ENCODE measurements around the gene FGF14. TPM values are rescaled to one million over a fixed set of nuclear protein-coding genes. Genes with fewer than 3 reads are reported as not detected.
"Not testable (repeated sequence)": the region's sequence is repeated elsewhere in the genome, so short reads cannot be mapped to it uniquely, and the experiment has no call there.

Gene FGF14
- total RNA-seq, 1 experiment from 2014 or later = not detected

GRCh38 chr13:102018716-102019115 lies 383.1 kb downstream of the FGF14 start:
- TF ChIP-seq EZH2 (IDR thresholded peaks at IDR 0.05; ENCODE audit: low read length, unreplicated experiment) (no peak), CTCF (conservative IDR thresholded peaks at IDR 0.05; ENCODE audit: low read depth, low read length) (no peak), EZH2phosphoT487 (IDR thresholded peaks at IDR 0.05; ENCODE audit: borderline replicate concordance, low read length) (no peak)
- intact Hi-C loops (cut with micrococcal nuclease) = no loop called here
- Histone ChIP-seq H3K36me3 (ENCODE audit: low read depth, low read length) (no peaks in the 10 kb centered on the region), H3K9ac (ENCODE audit: low read length) (no peak overlapping the region), H3K27ac (ENCODE audit: low read length) (no peak overlapping the region), H3K4me1 (ENCODE audit: insufficient read depth, low read length) (no peaks in the 10 kb centered on the region), H3K79me2 (ENCODE audit: low read length) (no peaks in the 10 kb centered on the region), H3K9me3 (ENCODE audit: low read length) (no peaks in the 10 kb centered on the region), H3K4me3 (ENCODE audit: low read length) (no peak overlapping the region), H3K4me2 (ENCODE audit: low read length) (no peak overlapping the region), H3F3A (ENCODE audit: low read length, unreplicated experiment) (no peaks in the 10 kb centered on the region), H2AFZ (ENCODE audit: low read length) (no peak overlapping the region), H3K9me2 (replicated peaks; ENCODE audit: low read length) (no peaks in the 10 kb centered on the region), H4K20me1 (ENCODE audit: low read length) (no peaks in the 10 kb centered on the region), H3K27me3 (ENCODE audit: low read length) (no peaks in the 10 kb centered on the region)
- BruUV-seq (replicated peaks) = no TSS peak
- POLR2A ChIA-PET (ENCODE audit: unreplicated experiment) = no interaction called here
- CTCF ChIA-PET = no interaction called here
- ATAC-seq (no peak), DNase-seq (no peak)

- no peak overlapping the region for H2AFZ ChIP-seq (ENCODE audit: low read length)
- H3K9ac ChIP-seq (ENCODE audit: low read length) = no peak overlapping the region
- no TSS peak for BruUV-seq (replicated peaks)
- ATAC-seq = no peak
- POLR2A ChIA-PET (ENCODE audit: unreplicated experiment) = no interaction called here
- H3K9me3 ChIP-seq (ENCODE audit: low read length) = no peaks in the 10 kb centered on the region
- peaks cover 10% of the 10 kb centered on the region; the same call in 1 of the 2 replicates for H3K27me3 ChIP-seq (ENCODE audit: low read length)
- H3K9me2 ChIP-seq (replicated peaks; ENCODE audit: low read length) = no peaks in the 10 kb centered on the region
- H3K27ac ChIP-seq (ENCODE audit: low read length) = no peak overlapping the region
- no peaks in the 10 kb centered on the region for H4K20me1 ChIP-seq (ENCODE audit: low read length)
- TF ChIP-seq EZH2phosphoT487 (IDR thresholded peaks at IDR 0.05; ENCODE audit: borderline replicate concordance, low read length) = no peak
- TF ChIP-seq EZH2 (IDR thresholded peaks at IDR 0.05; ENCODE audit: low read length, unreplicated experiment) = no peak
- TF ChIP-seq CTCF (conservative IDR thresholded peaks at IDR 0.05; ENCODE audit: low read depth, low read length) = no peak
- H3K36me3 ChIP-seq (ENCODE audit: low read depth, low read length) = no peaks in the 10 kb centered on the region
- DNase-seq = no peak
- H3K4me2 ChIP-seq (ENCODE audit: low read length) = no peak overlapping the region
- CTCF ChIA-PET = no interaction called here
- no peaks in the 10 kb centered on the region for H3F3A ChIP-seq (ENCODE audit: low read length, unreplicated experiment)
- no peak overlapping the region for H3K4me3 ChIP-seq (ENCODE audit: low read length)
- no peaks in the 10 kb centered on the region for H3K4me1 ChIP-seq (ENCODE audit: insufficient read depth, low read length)
- H3K79me2 ChIP-seq (ENCODE audit: low read length) = no peaks in the 10 kb centered on the region
- intact Hi-C loops (cut with micrococcal nuclease) = no loop called here
Measured at GRCh38 chr13:102017248-102017647, 384.6 kb downstream of the FGF14 start.

GRCh38 chr13:102012299-102013293 lies 389.3 kb downstream of the FGF14 start:
- ChIA-PET CTCF (no interaction called here), POLR2A (ENCODE audit: unreplicated experiment) (no interaction called here)
- no peak for ATAC-seq
- Histone ChIP-seq H3K27ac (ENCODE audit: low read length) (no peak overlapping the region), H3K9me2 (replicated peaks; ENCODE audit: low read length) (no peaks in the 10 kb centered on the region), H3K4me2 (ENCODE audit: low read length) (no peak overlapping the region), H3K4me3 (ENCODE audit: low read length) (no peak overlapping the region), H4K20me1 (ENCODE audit: low read length) (no peaks in the 10 kb centered on the region), H3K4me1 (ENCODE audit: insufficient read depth, low read length) (no peaks in the 10 kb centered on the region), H2AFZ (ENCODE audit: low read length) (no peak overlapping the region), H3F3A (ENCODE audit: low read length, unreplicated experiment) (no peaks in the 10 kb centered on the region), H3K36me3 (ENCODE audit: low read depth, low read length) (no peaks in the 10 kb centered on the region), H3K9me3 (ENCODE audit: low read length) (no peaks in the 10 kb centered on the region), H3K79me2 (ENCODE audit: low read length) (no peaks in the 10 kb centered on the region), H3K27me3 (ENCODE audit: low read length) (peaks cover 33% of the 10 kb centered on the region), H3K9ac (ENCODE audit: low read length) (no peak overlapping the region)
- DNase-seq = no peak
- no peak for TF ChIP-seq EZH2 (IDR thresholded peaks at IDR 0.05; ENCODE audit: low read length, unreplicated experiment)
- TF ChIP-seq CTCF (conservative IDR thresholded peaks at IDR 0.05; ENCODE audit: low read depth, low read length) = no peak
- TF ChIP-seq EZH2phosphoT487 (IDR thresholded peaks at IDR 0.05; ENCODE audit: borderline replicate concordance, low read length) = no peak
- intact Hi-C loops (cut with micrococcal nuclease) = no loop called here
- no TSS peak for BruUV-seq (replicated peaks)

GRCh38 chr13:102011455-102011854 lies 390.4 kb downstream of the FGF14 start:
- H3K79me2 ChIP-seq (ENCODE audit: low read length); H3K27ac ChIP-seq (ENCODE audit: low read length); H3K36me3 ChIP-seq (ENCODE audit: low read depth, low read length); H3K9me3 ChIP-seq (ENCODE audit: low read length); H3F3A ChIP-seq (ENCODE audit: low read length, unreplicated experiment); ATAC-seq; intact Hi-C loops (cut with micrococcal nuclease); H2AFZ ChIP-seq (ENCODE audit: low read length); CTCF ChIA-PET; H3K4me3 ChIP-seq (ENCODE audit: low read length); BruUV-seq (replicated peaks); H4K20me1 ChIP-seq (ENCODE audit: low read length); H3K4me2 ChIP-seq (ENCODE audit: low read length); H3K4me1 ChIP-seq (ENCODE audit: insufficient read depth, low read length); DNase-seq; H3K9me2 ChIP-seq (replicated peaks; ENCODE audit: low read length); H3K9ac ChIP-seq (ENCODE audit: low read length): not testable (repeated sequence)
- peaks cover 36% of the 10 kb centered on the region for H3K27me3 ChIP-seq (ENCODE audit: low read length)
- POLR2A ChIA-PET (ENCODE audit: unreplicated experiment) = interaction anchor here (0.7 kb wide), 1 partner anchor 69 kb away, joined by 3 read pairs; no protein-coding TSS in a partner anchor

Measured in PC-3 (cell line).